Psoas muscle (tissue), 8 donors: ENCODE results near the gene NMBR. TPM values are rescaled to one million over a fixed set of nuclear protein-coding genes. Genes with fewer than 3 reads are reported as not detected.

Experiments used
- ATAC-seq, 4 donors: fragments of 200-7000 bp; cut with Tn5 transposase; one replicate each; pipeline ENCODE4 v1.9.1; 2020; ENCODE audit warnings: moderate library complexity in 3 of 4, mild to moderate bottlenecking in 2 of 4
- DNase-seq, 2 donors: peaks; one replicate each; pipeline ENCODE4 v3.0.0-alpha.2; 2020
- H3K27ac ChIP-seq: fragments of 200-600 bp; one replicate; pipeline ENCODE4 v1.8.0; 2022
- H3K27me3 ChIP-seq, 3 donors: fragments of 200-600 bp in 1 of 3; one replicate each; pipeline versions ENCODE4 v1.6.1 to v1.8.0; 2013 to 2022; ENCODE audit warnings: low read length in 2 of 3, mild to moderate bottlenecking in 2 of 3, moderate library complexity in 1 of 3; ENCODE audit not compliant: insufficient read depth in 3 of 3
- H3K36me3 ChIP-seq, 2 donors: fragments of 200-600 bp in 1 of 2; one replicate each; pipeline versions ENCODE4 v1.6.1 to v1.8.0; 2013 to 2022; ENCODE audit warnings: low read depth in 1 of 2, mild to moderate bottlenecking in 1 of 2, moderate library complexity in 1 of 2; ENCODE audit not compliant: insufficient read depth in 1 of 2
- H3K4me1 ChIP-seq: fragments of 200-600 bp; one replicate; pipeline ENCODE4 v1.8.0; 2022
- H3K4me3 ChIP-seq: fragments of 200-600 bp; one replicate; pipeline ENCODE4 v1.8.0; 2022; ENCODE audit warnings: mild to moderate bottlenecking
- H3K9me3 ChIP-seq: fragments of 200-600 bp; one replicate; pipeline ENCODE4 v1.8.0; 2022
- CTCF ChIP-seq: fragments of 200-600 bp; IDR thresholded peaks from one replicate; pipeline ENCODE4 v1.8.0; 2022; ENCODE audit warnings: antibody characterized with exemption
- WGBS, 3 donors: extraction: QIAGEN DNeasy Blood & Tissue Kit; methylation state at CpG; one replicate each; pipeline versions ENCODE4 v1.1.6 to v1.1.7; 2013; 5-methylcytosine and 5-hydroxymethylcytosine counted together
- intact Hi-C, 2 donors: fragments of 100-400 bp; cut with DNase I; formaldehyde crosslinking; loops; one replicate each; pipeline versions ENCODE4 v1.11.0 to v1.14.2; 2022
- polyA plus RNA-seq, 3 donors: library from polyadenylated mRNA; stranded (reverse); fragments of 200-250 nt; gene quantifications; one replicate each; pipeline ENCODE4 v1.2.3, GENCODE V29; 2013
- total RNA-seq, 4 donors: library from RNA; stranded (reverse); fragmentation: NEBNext Ultra II Directional in 2 of 4; extraction: Animal tissue kit (Norgen Biotek cat#: 25700) in 2 of 4; gene quantifications; one replicate each; pipeline versions ENCODE4 v1.2.1 to v1.2.4, GENCODE V29; 2021 to 2023
- donor health status: healthy with polysubstance abuse.
- donor health status: DM: no; HTN: no; CAD: no; lungs with moderate emphysema.
- donor health status: Bipolar disorder and iron deficiency.
- donor health status: healthy.
- donor health status: DM: yes; HTN: yes; CAD: no.
- donor health status: DM: no; HTN: no; CAD: no.
- donor health status: DM: no; HTN: no; CAD: no.
- donor health status: DM: yes; HTN: yes; CAD: no.

Gene NMBR
- total and polyA plus RNA-seq, 7 donors = not detected

- DNase-seq (no peak), ATAC-seq (no peak)
- H3K27ac ChIP-seq = no peak overlapping the region
- H3K4me3 ChIP-seq = no peak overlapping the region
- no peaks in the 10 kb centered on the region for H3K4me1 ChIP-seq
- no peaks in the 10 kb centered on the region for H3K27me3 ChIP-seq
- intact Hi-C loops = no loop called here
- no peaks in the 10 kb centered on the region for H3K9me3 ChIP-seq
- TF ChIP-seq CTCF = no peak
- H3K36me3 ChIP-seq = peaks cover 0 to 76% of the 10 kb centered on the region in 2 donors
Observed at GRCh38 chr6:142172758-142173157, 25.8 kb upstream of the NMBR start.

GRCh38 chr6:142171351-142171750 lies 24.4 kb upstream of the NMBR start:
- ATAC-seq (no peak), DNase-seq (no peak)
- Histone ChIP-seq H3K27ac (no peak overlapping the region), H3K27me3 (no peaks in the 10 kb centered on the region), H3K9me3 (no peaks in the 10 kb centered on the region), H3K4me3 (no peak overlapping the region), H3K4me1 (no peaks in the 10 kb centered on the region), H3K36me3 (peaks cover 0 to 87% of the 10 kb centered on the region in 2 donors)
- TF ChIP-seq CTCF = no peak
- intact Hi-C loops = no loop called here

GRCh38 chr6:142167486-142167885 lies 20.6 kb upstream of the NMBR start:
- peaks cover 0 to 65% of the 10 kb centered on the region in 2 donors for H3K36me3 ChIP-seq
- no peaks in the 10 kb centered on the region for H3K9me3 ChIP-seq
- H3K4me3 ChIP-seq = no peak overlapping the region
- TF ChIP-seq CTCF = no peak
- no peak overlapping the region for H3K27ac ChIP-seq
- H3K4me1 ChIP-seq = peaks cover 14% of the 10 kb centered on the region
- WGBS, 3 donors = 74 to 80% (median 76%) methylated on average over 2 of the region's 2 CpGs
- ATAC-seq = no peak
- intact Hi-C loops = no loop called here
- DNase-seq = no peak
- no peaks in the 10 kb centered on the region for H3K27me3 ChIP-seq

- intact Hi-C loops = no loop called here
Observed at GRCh38 chr6:142167071-142167470, 20.1 kb upstream of the NMBR start.

More at GRCh38 chr6:142167071-142167470, 20.1 kb upstream of the NMBR start:
- no peak overlapping the region for H3K27ac ChIP-seq
- DNase-seq = no peak
- ATAC-seq = no peak
- H3K4me1 ChIP-seq = peaks cover 14% of the 10 kb centered on the region
- H3K9me3 ChIP-seq = no peaks in the 10 kb centered on the region
- H3K36me3 ChIP-seq = peaks cover 0 to 61% of the 10 kb centered on the region in 2 donors
- H3K27me3 ChIP-seq = no peaks in the 10 kb centered on the region
- no peak overlapping the region for H3K4me3 ChIP-seq
- no peak for TF ChIP-seq CTCF
- 58 to 68% (median 60%) methylated on average over 3 of the region's 3 CpGs for WGBS, 3 donors
